Adipose tissue (tissue), 3 donors: ENCODE measurements around the gene PCP4. TPM values are rescaled to one million over a fixed set of nuclear protein-coding genes. Genes with fewer than 3 reads are reported as not detected.

ENCODE experiments used
- H3K27ac ChIP-seq: one replicate; pipeline ENCODE4 v1.5.1; 2013; ENCODE audit warnings: low read depth, low read length
- WGBS, 3 donors: extraction: QIAGEN DNeasy Blood & Tissue Kit; methylation state at CpG; one replicate each; pipeline ENCODE4 v1.1.7; 2013; 5-methylcytosine and 5-hydroxymethylcytosine counted together
- polyA plus RNA-seq, 3 donors: library from polyadenylated mRNA; stranded (reverse); fragments of 200-250 nt; gene quantifications; one replicate each; pipeline ENCODE4 v1.2.3, GENCODE V29; 2013
- donor health status: healthy with polysubstance abuse.
- donor health status: Bipolar disorder and iron deficiency.
- donor health status: healthy.

Gene PCP4
- polyA plus RNA-seq, 3 donors = 0.18 to 2.0 TPM; not detected in 1

GRCh38 chr21:39955326-39955725, 88.1 kb downstream of the PCP4 start:
- no peak overlapping the region for H3K27ac ChIP-seq

GRCh38 chr21:39956586-39956985, 89.3 kb downstream of the PCP4 start:
- 86 to 90% (median 88%) methylated on average over 4 of the region's 4 CpGs for WGBS, 3 donors
- no peak overlapping the region for H3K27ac ChIP-seq

More at GRCh38 chr21:39955326-39955725, 88.1 kb downstream of the PCP4 start:
- WGBS, 3 donors = 82 to 89% (median 86%) methylated on average over 4 of the region's 4 CpGs

- H3K27ac ChIP-seq = no peak overlapping the region
- 84 to 95% (median 87%) methylated on average over 2 of the region's 2 CpGs for WGBS, 3 donors
Measured at GRCh38 chr21:39958731-39959130, 91.5 kb downstream of the PCP4 start.

- H3K27ac ChIP-seq = no peak overlapping the region
- WGBS, 3 donors = 67 to 79% (median 71%) methylated on average over 1 of the region's 1 CpG
Measured at GRCh38 chr21:39961251-39961650, 94.0 kb downstream of the PCP4 start.

- 91 to 100% (median 97%) methylated on average over 1 of the region's 1 CpG for WGBS, 3 donors
- no peak overlapping the region for H3K27ac ChIP-seq
Measured at GRCh38 chr21:39965026-39965425, 97.8 kb downstream of the PCP4 start.

GRCh38 chr21:39966786-39967185, 99.5 kb downstream of the PCP4 start:
- no peak overlapping the region for H3K27ac ChIP-seq
- 72 to 89% (median 85%) methylated on average over 3 of the region's 3 CpGs for WGBS, 3 donors

GRCh38 chr21:39968010-39968409, 100.8 kb downstream of the PCP4 start:
- no peak overlapping the region for H3K27ac ChIP-seq
- 76 to 95% (median 93%) methylated on average over 2 of the region's 2 CpGs for WGBS, 3 donors

GRCh38 chr21:39969691-39970364, 102.6 kb downstream of the PCP4 start:
- WGBS, 3 donors = 72 to 81% (median 77%) methylated on average over 8 of the region's 8 CpGs

GRCh38 chr21:39971956-39972355, 104.7 kb downstream of the PCP4 start:
- WGBS, 3 donors = 16 to 26% (median 18%) methylated on average over 2 of the region's 2 CpGs

More at GRCh38 chr21:39969691-39970364, 102.6 kb downstream of the PCP4 start:
- H3K27ac ChIP-seq = no peak overlapping the region

GRCh38 chr21:39972471-39972870, 105.2 kb downstream of the PCP4 start:
- WGBS, 3 donors = 17 to 60% (median 58%) methylated on average over 4 of the region's 4 CpGs
- H3K27ac ChIP-seq = no peak overlapping the region

More at GRCh38 chr21:39971956-39972355, 104.7 kb downstream of the PCP4 start:
- H3K27ac ChIP-seq = no peak overlapping the region

- 81 to 85% (median 81%) methylated on average over 14 of the region's 14 CpGs for WGBS, 3 donors
- no peak overlapping the region for H3K27ac ChIP-seq
Measured at GRCh38 chr21:39972976-39973770, 105.9 kb downstream of the PCP4 start.

- H3K27ac ChIP-seq = no peak overlapping the region
- WGBS, 3 donors = 48 to 78% (median 74%) methylated on average over 5 of the region's 5 CpGs
Measured at GRCh38 chr21:39976800-39977199, 109.6 kb downstream of the PCP4 start.

Other genes with a start within 250 kb of the PCP4 start
- gene IGSF5, start 122.3 kb upstream of the PCP4 start, polyA plus RNA-seq = under 1 TPM in 1 of 3 donors, not detected in 2; 0.43 TPM